ENCODE data around the gene BRK1. TPM values are rescaled to one million over a fixed set of nuclear protein-coding genes. Genes with fewer than 3 reads are reported as not detected.

Gene BRK1
- total and polyA plus RNA-seq, 9 of the 15 experiments (the other 6 are each of a cell fraction or from before 2014, with no cell fraction given) = 105 to 634 (median 250) TPM

DNA sequence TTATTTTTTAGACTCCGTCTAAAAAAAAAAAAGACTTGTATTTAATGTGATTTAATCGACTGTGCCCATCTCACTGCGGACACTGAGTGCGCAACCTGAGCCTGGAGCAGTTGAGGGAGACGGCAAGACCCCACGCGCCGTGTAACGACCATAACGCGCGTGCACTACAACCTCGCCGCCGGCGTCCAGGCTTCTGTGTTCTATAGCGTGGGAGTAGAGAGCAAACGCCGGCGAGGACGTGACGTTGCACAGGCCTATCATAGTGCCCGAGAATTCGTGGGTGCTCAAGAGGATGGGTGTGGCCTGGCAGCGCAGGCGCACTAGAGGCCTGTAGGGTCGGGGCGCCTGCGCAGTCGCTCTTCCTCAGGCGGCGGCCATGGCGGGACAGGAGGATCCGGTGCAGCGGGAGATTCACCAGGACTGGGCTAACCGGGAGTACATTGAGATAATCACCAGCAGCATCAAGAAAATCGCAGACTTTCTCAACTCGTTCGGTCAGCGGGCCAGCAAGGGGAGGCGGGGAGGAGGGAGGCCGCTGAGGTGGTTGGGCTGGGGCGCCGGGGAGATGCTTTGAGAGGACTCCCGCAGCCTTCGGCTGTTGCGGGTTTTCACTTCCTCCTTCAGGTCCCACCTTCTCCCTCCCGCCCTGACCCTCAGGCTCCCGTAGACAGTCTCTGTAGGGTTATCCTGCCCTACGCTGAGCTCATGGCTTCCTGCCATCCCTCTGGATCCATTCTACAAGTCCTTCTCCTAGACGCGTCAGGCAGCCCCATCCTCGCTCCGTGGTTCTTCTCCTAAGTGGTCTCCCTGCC lies at the start of gene BRK1 (continued):
- TF ChIP-seq, protein P1, sequence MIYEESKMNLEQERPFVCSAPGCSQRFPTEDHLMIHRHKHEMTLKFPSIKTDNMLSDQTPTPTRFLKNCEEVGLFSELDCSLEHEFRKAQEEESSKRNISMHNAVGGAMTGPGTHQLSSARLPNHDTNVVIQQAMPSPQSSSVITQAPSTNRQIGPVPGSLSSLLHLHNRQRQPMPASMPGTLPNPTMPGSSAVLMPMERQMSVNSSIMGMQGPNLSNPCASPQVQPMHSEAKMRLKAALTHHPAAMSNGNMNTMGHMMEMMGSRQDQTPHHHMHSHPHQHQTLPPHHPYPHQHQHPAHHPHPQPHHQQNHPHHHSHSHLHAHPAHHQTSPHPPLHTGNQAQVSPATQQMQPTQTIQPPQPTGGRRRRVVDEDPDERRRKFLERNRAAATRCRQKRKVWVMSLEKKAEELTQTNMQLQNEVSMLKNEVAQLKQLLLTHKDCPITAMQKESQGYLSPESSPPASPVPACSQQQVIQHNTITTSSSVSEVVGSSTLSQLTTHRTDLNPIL (CRISPR knock-in tag; IDR thresholded peaks at IDR 0.05) = no peak
- TF ChIP-seq, protein P2, sequence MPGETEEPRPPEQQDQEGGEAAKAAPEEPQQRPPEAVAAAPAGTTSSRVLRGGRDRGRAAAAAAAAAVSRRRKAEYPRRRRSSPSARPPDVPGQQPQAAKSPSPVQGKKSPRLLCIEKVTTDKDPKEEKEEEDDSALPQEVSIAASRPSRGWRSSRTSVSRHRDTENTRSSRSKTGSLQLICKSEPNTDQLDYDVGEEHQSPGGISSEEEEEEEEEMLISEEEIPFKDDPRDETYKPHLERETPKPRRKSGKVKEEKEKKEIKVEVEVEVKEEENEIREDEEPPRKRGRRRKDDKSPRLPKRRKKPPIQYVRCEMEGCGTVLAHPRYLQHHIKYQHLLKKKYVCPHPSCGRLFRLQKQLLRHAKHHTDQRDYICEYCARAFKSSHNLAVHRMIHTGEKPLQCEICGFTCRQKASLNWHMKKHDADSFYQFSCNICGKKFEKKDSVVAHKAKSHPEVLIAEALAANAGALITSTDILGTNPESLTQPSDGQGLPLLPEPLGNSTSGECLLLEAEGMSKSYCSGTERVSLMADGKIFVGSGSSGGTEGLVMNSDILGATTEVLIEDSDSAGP (CRISPR knock-in tag; IDR thresholded peaks at IDR 0.05) = peak; percentile 61; the same call in 1 of the 2 replicates
- no peak for TF ChIP-seq ZNF165 (CRISPR knock-in tag; IDR thresholded peaks at IDR 0.05; ENCODE audit: borderline replicate concordance)
- TF ChIP-seq LARP7 (IDR thresholded peaks at IDR 0.05) = no peak
- TF ChIP-seq ZKSCAN3 (CRISPR knock-in tag; IDR thresholded peaks at IDR 0.05) = no peak
- TF ChIP-seq, protein P3, sequence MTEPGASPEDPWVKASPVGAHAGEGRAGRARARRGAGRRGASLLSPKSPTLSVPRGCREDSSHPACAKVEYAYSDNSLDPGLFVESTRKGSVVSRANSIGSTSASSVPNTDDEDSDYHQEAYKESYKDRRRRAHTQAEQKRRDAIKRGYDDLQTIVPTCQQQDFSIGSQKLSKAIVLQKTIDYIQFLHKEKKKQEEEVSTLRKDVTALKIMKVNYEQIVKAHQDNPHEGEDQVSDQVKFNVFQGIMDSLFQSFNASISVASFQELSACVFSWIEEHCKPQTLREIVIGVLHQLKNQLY (CRISPR knock-in tag; conservative IDR thresholded peaks at IDR 0.05) = peak in 1 of 2 experiments; percentile 94; a peak in 2 of 4 replicates
- TF ChIP-seq ZNF384 (IDR thresholded peaks at IDR 0.05; ENCODE audit: low read depth, low read length) = peak; percentile 49; the same call in 1 of the 2 replicates
- TF ChIP-seq, protein P4, sequence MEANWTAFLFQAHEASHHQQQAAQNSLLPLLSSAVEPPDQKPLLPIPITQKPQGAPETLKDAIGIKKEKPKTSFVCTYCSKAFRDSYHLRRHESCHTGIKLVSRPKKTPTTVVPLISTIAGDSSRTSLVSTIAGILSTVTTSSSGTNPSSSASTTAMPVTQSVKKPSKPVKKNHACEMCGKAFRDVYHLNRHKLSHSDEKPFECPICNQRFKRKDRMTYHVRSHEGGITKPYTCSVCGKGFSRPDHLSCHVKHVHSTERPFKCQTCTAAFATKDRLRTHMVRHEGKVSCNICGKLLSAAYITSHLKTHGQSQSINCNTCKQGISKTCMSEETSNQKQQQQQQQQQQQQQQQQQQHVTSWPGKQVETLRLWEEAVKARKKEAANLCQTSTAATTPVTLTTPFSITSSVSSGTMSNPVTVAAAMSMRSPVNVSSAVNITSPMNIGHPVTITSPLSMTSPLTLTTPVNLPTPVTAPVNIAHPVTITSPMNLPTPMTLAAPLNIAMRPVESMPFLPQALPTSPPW (CRISPR knock-in tag; IDR thresholded peaks at IDR 0.05) = peak; percentile 37; the same call in 1 of the 2 replicates
- TF ChIP-seq, protein P5, sequence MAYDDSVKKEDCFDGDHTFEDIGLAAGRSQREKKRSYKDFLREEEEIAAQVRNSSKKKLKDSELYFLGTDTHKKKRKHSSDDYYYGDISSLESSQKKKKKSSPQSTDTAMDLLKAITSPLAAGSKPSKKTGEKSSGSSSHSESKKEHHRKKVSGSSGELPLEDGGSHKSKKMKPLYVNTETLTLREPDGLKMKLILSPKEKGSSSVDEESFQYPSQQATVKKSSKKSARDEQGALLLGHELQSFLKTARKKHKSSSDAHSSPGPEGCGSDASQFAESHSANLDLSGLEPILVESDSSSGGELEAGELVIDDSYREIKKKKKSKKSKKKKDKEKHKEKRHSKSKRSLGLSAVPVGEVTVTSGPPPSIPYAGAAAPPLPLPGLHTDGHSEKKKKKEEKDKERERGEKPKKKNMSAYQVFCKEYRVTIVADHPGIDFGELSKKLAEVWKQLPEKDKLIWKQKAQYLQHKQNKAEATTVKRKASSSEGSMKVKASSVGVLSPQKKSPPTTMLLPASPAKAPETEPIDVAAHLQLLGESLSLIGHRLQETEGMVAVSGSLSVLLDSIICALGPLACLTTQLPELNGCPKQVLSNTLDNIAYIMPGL (CRISPR knock-in tag; IDR thresholded peaks at IDR 0.05) = 0 out of 2 replicates have a peak, but pooled peaks have one; percentile 80
- TF ChIP-seq ZNF583 (CRISPR knock-in tag; IDR thresholded peaks at IDR 0.05) = 0 out of 2 replicates have a peak, but pooled peaks have one; percentile 30
- TF ChIP-seq MTA3 (IDR thresholded peaks at IDR 0.05; ENCODE audit: borderline replicate concordance) = peak; percentile 91
- TF ChIP-seq SRSF3 (IDR thresholded peaks at IDR 0.05; ENCODE audit: insufficient read depth, low read length) = no peak
- no peak; the same call in none of the 2 replicates for TF ChIP-seq SMARCE1 (IDR thresholded peaks at IDR 0.05)
- peak; percentile 76 for TF ChIP-seq C11orf30 (IDR thresholded peaks at IDR 0.05; ENCODE audit: low read depth)
- TF ChIP-seq ATF7 (IDR thresholded peaks at IDR 0.05) = peak; percentile 85
- peak; percentile 37; the same call in 1 of the 2 replicates for TF ChIP-seq ARID1B (IDR thresholded peaks at IDR 0.05)

All from K562 (cell line).